Smooth muscle cell (in vitro differentiated cells): Measurements from ENCODE around the gene RIC8B. TPM values are rescaled to one million over a fixed set of nuclear protein-coding genes. Genes with fewer than 3 reads are reported as not detected.

Source experiments
- DNase-seq: peaks from one replicate; lab custom pipeline; 2025; ENCODE audit not compliant: unreplicated experiment; lab: John Stamatoyannopoulos, UW
- H2AFZ ChIP-seq: fragments of 200-600 bp; sonication (generic); 2 replicates; pipeline ENCODE4 v1.6.0; 2016; ENCODE audit warnings: antibody characterized with exemption, low read depth, mild to moderate bottlenecking
- H3F3A ChIP-seq: fragments of 200-600 bp; sonication (generic); 2 replicates; pipeline ENCODE4 v1.6.0; 2017; ENCODE audit warnings: antibody characterized with exemption, low read depth
- H3K27ac ChIP-seq: fragments of 200-600 bp; sonication (generic); 2 replicates; pipeline ENCODE4 v1.5.1; 2016; ENCODE audit warnings: low read depth, mild to moderate bottlenecking
- H3K27me3 ChIP-seq: fragments of 200-600 bp; sonication (generic); 2 replicates; pipeline ENCODE4 v1.6.1; 2016; ENCODE audit warnings: low read depth, mild to moderate bottlenecking
- H3K36me3 ChIP-seq: fragments of 200-600 bp; sonication (generic); 2 replicates; pipeline ENCODE4 v1.5.1; 2016; ENCODE audit warnings: low read depth
- H3K4me1 ChIP-seq: fragments of 200-600 bp; sonication (generic); 2 replicates; pipeline ENCODE4 v1.5.1; 2016; ENCODE audit warnings: low read depth
- H3K4me2 ChIP-seq: fragments of 200-600 bp; sonication (generic); 2 replicates; pipeline ENCODE4 v1.6.0; 2016; ENCODE audit warnings: mild to moderate bottlenecking
- H3K4me3 ChIP-seq: fragments of 200-600 bp; sonication (generic); 2 replicates; pipeline ENCODE4 v1.5.1; 2016; ENCODE audit warnings: mild to moderate bottlenecking
- H3K79me2 ChIP-seq: fragments of 200-600 bp; sonication (generic); 2 replicates; pipeline ENCODE4 v1.6.0; 2016; ENCODE audit warnings: low read depth, mild to moderate bottlenecking
- H3K9ac ChIP-seq: fragments of 200-600 bp; sonication (generic); 2 replicates; pipeline ENCODE4 v1.6.0; 2016; ENCODE audit warnings: low read depth
- H3K9me3 ChIP-seq: fragments of 200-600 bp; sonication (generic); replicated peaks from 2 replicates; pipeline ENCODE4 v1.5.1; 2016; ENCODE audit warnings: low read depth
- H4K20me1 ChIP-seq: fragments of 200-600 bp; sonication (generic); 2 replicates; pipeline ENCODE4 v1.6.0; 2016; ENCODE audit warnings: low read depth
- WGBS: methylation state at CpG from one replicate; pipeline ENCODE4 v1.1.7; 2016; ENCODE audit warnings: low lambda C conversion rate; 5-methylcytosine and 5-hydroxymethylcytosine counted together
- polyA plus RNA-seq: library from polyadenylated mRNA; unstranded; fragments of >200 nt; fragmentation: Nextera tagmentation; extraction: Ambion mirVana; gene quantifications from 2 replicates; pipeline ENCODE4 v1.2.1, GENCODE V29; 2016
- total RNA-seq: library from RNA; depleted of rRNA; stranded (reverse); fragments of >200 nt; gene quantifications from 2 replicates; pipeline ENCODE4 v1.2.3, GENCODE V29; 2014
- TF ChIP-seq, protein P1 (sequence below): fragments of 200-600 bp; sonication (generic); IDR thresholded peaks from 2 replicates; pipeline ENCODE4 v1.5.1; 2017; ENCODE audit warnings: borderline replicate concordance, mild to moderate bottlenecking, antibody characterized with exemption; ENCODE audit not compliant: insufficient read depth, poor library complexity, severe bottlenecking

The RIC8B gene
- total and polyA plus RNA-seq, 2 experiments from 2014 or later, result 7.3 to 11.7 TPM

DNA sequence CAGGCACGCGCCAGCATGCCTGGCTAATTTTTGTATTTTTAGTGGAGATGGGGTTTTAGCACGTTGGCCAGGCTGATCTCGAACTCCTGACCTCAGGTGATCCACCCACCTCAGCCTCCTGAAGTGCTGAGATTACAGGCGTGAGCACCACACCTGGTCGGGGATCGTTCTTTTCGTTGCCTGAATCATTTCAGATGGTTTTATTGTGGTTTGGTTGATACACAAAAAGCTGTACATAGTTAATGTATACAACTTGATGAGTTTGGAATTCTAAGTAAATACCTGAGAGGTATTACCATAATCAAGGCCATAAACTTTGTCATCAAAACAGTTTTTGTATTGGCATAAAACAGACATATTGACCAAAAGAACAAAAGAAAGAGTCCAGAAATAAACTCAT lies 63.3 kb downstream of the RIC8B start:
- H3F3A ChIP-seq, result peaks cover 3% of the 10 kb centered on the region
- no peaks in the 10 kb centered on the region for H3K9me3 ChIP-seq
- peaks cover 16% of the 10 kb centered on the region for H3K4me1 ChIP-seq
- no peak overlapping the region for H2AFZ ChIP-seq
- no peak overlapping the region for H3K9ac ChIP-seq
- H3K27ac ChIP-seq, result no peak overlapping the region
- no peaks in the 10 kb centered on the region for H3K27me3 ChIP-seq
- H4K20me1 ChIP-seq, result peaks cover 4% of the 10 kb centered on the region
- no peak overlapping the region for H3K4me3 ChIP-seq
- TF ChIP-seq, protein P1, sequence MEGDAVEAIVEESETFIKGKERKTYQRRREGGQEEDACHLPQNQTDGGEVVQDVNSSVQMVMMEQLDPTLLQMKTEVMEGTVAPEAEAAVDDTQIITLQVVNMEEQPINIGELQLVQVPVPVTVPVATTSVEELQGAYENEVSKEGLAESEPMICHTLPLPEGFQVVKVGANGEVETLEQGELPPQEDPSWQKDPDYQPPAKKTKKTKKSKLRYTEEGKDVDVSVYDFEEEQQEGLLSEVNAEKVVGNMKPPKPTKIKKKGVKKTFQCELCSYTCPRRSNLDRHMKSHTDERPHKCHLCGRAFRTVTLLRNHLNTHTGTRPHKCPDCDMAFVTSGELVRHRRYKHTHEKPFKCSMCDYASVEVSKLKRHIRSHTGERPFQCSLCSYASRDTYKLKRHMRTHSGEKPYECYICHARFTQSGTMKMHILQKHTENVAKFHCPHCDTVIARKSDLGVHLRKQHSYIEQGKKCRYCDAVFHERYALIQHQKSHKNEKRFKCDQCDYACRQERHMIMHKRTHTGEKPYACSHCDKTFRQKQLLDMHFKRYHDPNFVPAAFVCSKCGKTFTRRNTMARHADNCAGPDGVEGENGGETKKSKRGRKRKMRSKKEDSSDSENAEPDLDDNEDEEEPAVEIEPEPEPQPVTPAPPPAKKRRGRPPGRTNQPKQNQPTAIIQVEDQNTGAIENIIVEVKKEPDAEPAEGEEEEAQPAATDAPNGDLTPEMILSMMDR, result no peak
- no peak for DNase-seq
- H3K4me2 ChIP-seq, result no peak overlapping the region
- WGBS, result 94% methylated on average over 8 of the region's 8 CpGs
- no peaks in the 10 kb centered on the region for H3K79me2 ChIP-seq
- H3K36me3 ChIP-seq, result no peaks in the 10 kb centered on the region

DNA sequence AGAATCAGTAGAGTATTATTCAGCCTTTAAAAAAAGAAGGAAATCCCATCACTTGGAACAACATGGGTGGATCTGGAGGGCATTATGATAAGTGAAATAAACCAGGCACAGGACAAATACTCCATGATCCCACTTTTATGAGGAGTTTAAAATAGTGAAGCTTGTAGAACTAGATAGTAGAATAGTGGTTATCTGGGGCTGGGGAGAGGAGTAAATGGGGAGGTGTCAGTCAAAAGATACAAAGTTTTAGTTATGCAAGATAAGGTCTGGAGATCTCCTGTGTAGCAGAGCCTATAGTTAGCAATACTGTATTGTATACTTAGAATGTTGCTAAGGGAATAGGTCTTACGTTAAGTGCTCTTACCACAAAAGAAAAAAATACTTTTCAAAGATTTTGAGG lies 64.9 kb downstream of the RIC8B start:
- no peaks in the 10 kb centered on the region for H3K36me3 ChIP-seq
- peaks cover 4% of the 10 kb centered on the region for H4K20me1 ChIP-seq
- H3K27me3 ChIP-seq, result no peaks in the 10 kb centered on the region
- peaks cover 16% of the 10 kb centered on the region for H3K4me1 ChIP-seq
- H3K27ac ChIP-seq, result peak overlapping the region; percentile 70
- H3K9ac ChIP-seq, result no peak overlapping the region
- H3K4me2 ChIP-seq, result peak overlapping the region; percentile 70
- TF ChIP-seq, protein P1, result no peak
- H3K9me3 ChIP-seq, result no peaks in the 10 kb centered on the region
- WGBS, result 47% methylated on average over 1 of the region's 1 CpG
- H2AFZ ChIP-seq, result no peak overlapping the region
- H3K79me2 ChIP-seq, result no peaks in the 10 kb centered on the region
- H3F3A ChIP-seq, result peaks cover 3% of the 10 kb centered on the region
- DNase-seq, result no peak
- H3K4me3 ChIP-seq, result no peak overlapping the region

DNA sequence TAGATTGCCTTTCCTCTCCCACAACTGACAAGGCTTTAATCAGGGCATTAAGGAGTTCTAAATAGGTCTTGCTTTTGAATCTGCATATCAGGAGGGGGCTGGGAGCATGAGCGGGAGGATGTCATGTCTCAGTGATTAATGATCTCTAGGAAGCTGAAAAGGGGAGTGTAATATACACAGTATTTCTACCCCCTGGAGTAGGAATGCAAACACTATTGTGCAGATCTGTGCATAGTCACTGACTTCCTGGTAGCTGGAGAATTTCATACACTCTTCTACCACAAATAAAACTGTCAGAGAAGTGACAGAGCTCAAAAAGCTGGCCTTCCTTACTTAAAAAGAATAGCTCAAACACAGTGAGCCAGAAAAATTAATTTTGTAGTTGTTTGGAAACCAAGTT lies 65.8 kb downstream of the RIC8B start:
- no peak overlapping the region for H3K4me3 ChIP-seq
- H3F3A ChIP-seq, result peaks cover 3% of the 10 kb centered on the region
- H4K20me1 ChIP-seq, result peaks cover under 1% of the 10 kb centered on the region
- H3K4me2 ChIP-seq, result peak overlapping the region; percentile 70
- no peaks in the 10 kb centered on the region for H3K79me2 ChIP-seq
- 10% methylated on average over 1 of the region's 1 CpG for WGBS
- DNase-seq, result no peak
- TF ChIP-seq, protein P1, result no peak
- no peaks in the 10 kb centered on the region for H3K9me3 ChIP-seq
- no peaks in the 10 kb centered on the region for H3K27me3 ChIP-seq
- H3K27ac ChIP-seq, result peak overlapping the region; percentile 70
- no peaks in the 10 kb centered on the region for H3K36me3 ChIP-seq
- peak overlapping the region; percentile 34 for H3K9ac ChIP-seq
- H2AFZ ChIP-seq, result no peak overlapping the region
- H3K4me1 ChIP-seq, result peaks cover 16% of the 10 kb centered on the region

DNA sequence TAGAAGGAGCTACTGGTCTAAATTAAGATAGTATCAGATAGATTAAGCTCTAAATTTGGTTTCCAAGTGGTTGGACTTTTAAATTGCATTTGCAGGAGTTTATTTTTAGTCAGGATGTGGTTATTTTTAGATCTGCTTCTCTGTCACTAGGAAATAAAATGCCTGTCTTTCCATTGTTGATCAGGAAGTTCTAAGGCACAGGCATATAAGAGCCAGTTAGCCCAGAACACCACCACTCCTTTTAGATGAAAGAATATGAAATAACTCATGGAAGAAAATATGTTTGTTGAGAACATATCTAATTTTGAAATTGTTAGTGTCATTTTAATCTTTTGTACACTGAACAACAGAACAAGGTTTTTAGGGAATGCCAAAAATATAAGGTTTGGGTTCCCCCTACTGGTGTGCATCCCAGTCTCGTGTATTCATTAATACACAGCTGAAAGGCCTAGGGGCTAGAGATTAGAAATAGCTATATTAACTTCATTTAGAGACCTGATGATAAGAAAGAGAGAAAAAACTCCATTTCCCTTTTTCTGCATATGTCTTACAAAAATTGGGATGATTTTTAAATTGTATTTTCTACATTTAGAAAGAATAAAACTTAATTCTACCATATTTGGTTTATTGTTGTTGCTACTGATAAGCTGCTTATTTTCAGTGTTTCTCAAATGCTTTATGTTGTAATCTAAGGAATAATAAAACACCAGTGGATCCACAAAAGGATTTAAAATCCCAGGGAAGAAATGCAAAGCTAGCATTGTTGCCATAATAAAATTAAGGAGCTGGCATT lies 67.2 kb downstream of the RIC8B start:
- Histone ChIP-seq H3K79me2 (no peaks in the 10 kb centered on the region), H3K4me1 (peaks cover 16% of the 10 kb centered on the region), H3K36me3 (no peaks in the 10 kb centered on the region), H2AFZ (no peak overlapping the region), H3F3A (peaks cover 3% of the 10 kb centered on the region), H3K4me2 (peak overlapping the region; percentile 70), H3K9ac (no peak overlapping the region), H3K27ac (peak overlapping the region; percentile 70), H3K4me3 (no peak overlapping the region), H4K20me1 (no peaks in the 10 kb centered on the region), H3K27me3 (no peaks in the 10 kb centered on the region), H3K9me3 (no peaks in the 10 kb centered on the region)
- TF ChIP-seq, protein P1, result peak; percentile 58
- DNase-seq, result no peak
- WGBS, result 57% methylated on average over 1 of the region's 1 CpG
